ENCODE measurements around the gene MAGED1.

The MAGED1 gene

GRCh38 chrX:51922561-51922960 is 29.1 kb downstream of the MAGED1 start:
- Histone ChIP-seq H3K4me2 (ENCODE audit: low read length) (no peak overlapping the region), H3K79me2 (ENCODE audit: control insufficient read depth, low read length) (no peaks in the 10 kb centered on the region), H3K4me3 (ENCODE audit: low read length) (no peak overlapping the region), H3K27ac (ENCODE audit: low read depth, low read length) (no peak overlapping the region), H3K36me3 (ENCODE audit: control insufficient read depth, low read length) (no peaks in the 10 kb centered on the region), H3K9me3 (ENCODE audit: control insufficient read depth, insufficient read depth, low read length) (no peaks in the 10 kb centered on the region), H4K20me1 (ENCODE audit: control insufficient read depth, insufficient read depth, low read depth, low read length) (no peaks in the 10 kb centered on the region), H3F3A (ENCODE audit: control insufficient read depth, insufficient read depth) (no peaks in the 10 kb centered on the region), H3K4me1 (ENCODE audit: control insufficient read depth, low read length) (no peaks in the 10 kb centered on the region), H3K9me2 (replicated peaks; ENCODE audit: control insufficient read depth, low read length) (no peaks in the 10 kb centered on the region), H3K27me3 (ENCODE audit: control insufficient read depth, low read length) (no peaks in the 10 kb centered on the region)
- TF ChIP-seq CTCF (IDR thresholded peaks at IDR 0.05; ENCODE audit: low read depth, low read length, poor library complexity, severe bottlenecking) (no peak), EZH2phosphoT487 (IDR thresholded peaks at IDR 0.05; ENCODE audit: borderline replicate concordance, low read length) (no peak)

GRCh38 chrX:51931566-51932150 is 38.2 kb downstream of the MAGED1 start:
- no peaks in the 10 kb centered on the region for H4K20me1 ChIP-seq (ENCODE audit: control insufficient read depth, insufficient read depth, low read depth, low read length)
- no peak overlapping the region for H3K4me2 ChIP-seq (ENCODE audit: low read length)
- H3K9me3 ChIP-seq (ENCODE audit: control insufficient read depth, insufficient read depth, low read length), result no peaks in the 10 kb centered on the region
- H3K79me2 ChIP-seq (ENCODE audit: control insufficient read depth, low read length), result no peaks in the 10 kb centered on the region
- H3K27me3 ChIP-seq (ENCODE audit: control insufficient read depth, low read length), result no peaks in the 10 kb centered on the region
- no peaks in the 10 kb centered on the region for H3K9me2 ChIP-seq (replicated peaks; ENCODE audit: control insufficient read depth, low read length)
- no peak for TF ChIP-seq CTCF (IDR thresholded peaks at IDR 0.05; ENCODE audit: low read depth, low read length, poor library complexity, severe bottlenecking)
- TF ChIP-seq EZH2phosphoT487 (IDR thresholded peaks at IDR 0.05; ENCODE audit: borderline replicate concordance, low read length), result no peak
- H3K4me3 ChIP-seq (ENCODE audit: low read length), result no peak overlapping the region
- no peaks in the 10 kb centered on the region for H3K4me1 ChIP-seq (ENCODE audit: control insufficient read depth, low read length)
- H3F3A ChIP-seq (ENCODE audit: control insufficient read depth, insufficient read depth), result no peaks in the 10 kb centered on the region
- H3K36me3 ChIP-seq (ENCODE audit: control insufficient read depth, low read length), result no peaks in the 10 kb centered on the region
- no peak overlapping the region for H3K27ac ChIP-seq (ENCODE audit: low read depth, low read length)
